Erythroblast (primary cell): Measurements from ENCODE around the gene SH2D5.

Experiments
- GATA1 ChIP-seq: IDR thresholded peaks from 2 replicates; pipeline ENCODE4 v1.6.1; 2011; ENCODE audit warnings: low read depth, mild to moderate bottlenecking, control low read depth, low read length, moderate library complexity
- POLR2A ChIP-seq: IDR thresholded peaks from 2 replicates; pipeline ENCODE4 v1.6.1; 2011; ENCODE audit warnings: mild to moderate bottlenecking, low read length

- TF ChIP-seq POLR2A (no peak), GATA1 (no peak)
These were observed 9.4 kb downstream of the SH2D5 start for GRCh38 chr1:20723159-20723536.
